DMS 273 (cell line): ENCODE measurements around the gene ARHGEF35.
"Not testable (repeated sequence)": the region's sequence is repeated elsewhere in the genome, so short reads cannot be mapped to it uniquely, and the experiment has no call there.

ENCODE experiments used
- DNase-seq: peaks from one replicate; lab custom pipeline; 2025; ENCODE audit not compliant: unreplicated experiment; lab: John Stamatoyannopoulos, UW

ARHGEF35 gene

DNA sequence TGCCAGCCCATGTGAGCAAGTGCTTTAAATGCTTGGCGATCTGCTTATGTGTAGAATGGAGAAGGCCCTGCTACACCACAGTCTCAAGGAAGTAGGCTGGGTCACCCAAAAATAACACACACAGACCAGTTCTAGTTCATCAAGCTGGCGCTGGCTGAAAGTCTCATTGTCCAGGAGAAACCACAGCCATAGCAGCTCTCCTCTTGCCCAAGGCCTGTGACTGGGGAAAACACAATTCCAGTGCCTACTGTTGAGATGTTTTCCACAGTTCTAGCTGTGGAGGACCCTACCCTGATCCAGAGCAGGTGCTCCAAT lies 16.5 kb downstream of the ARHGEF35 start:
- DNase-seq = not testable (repeated sequence)

DNA sequence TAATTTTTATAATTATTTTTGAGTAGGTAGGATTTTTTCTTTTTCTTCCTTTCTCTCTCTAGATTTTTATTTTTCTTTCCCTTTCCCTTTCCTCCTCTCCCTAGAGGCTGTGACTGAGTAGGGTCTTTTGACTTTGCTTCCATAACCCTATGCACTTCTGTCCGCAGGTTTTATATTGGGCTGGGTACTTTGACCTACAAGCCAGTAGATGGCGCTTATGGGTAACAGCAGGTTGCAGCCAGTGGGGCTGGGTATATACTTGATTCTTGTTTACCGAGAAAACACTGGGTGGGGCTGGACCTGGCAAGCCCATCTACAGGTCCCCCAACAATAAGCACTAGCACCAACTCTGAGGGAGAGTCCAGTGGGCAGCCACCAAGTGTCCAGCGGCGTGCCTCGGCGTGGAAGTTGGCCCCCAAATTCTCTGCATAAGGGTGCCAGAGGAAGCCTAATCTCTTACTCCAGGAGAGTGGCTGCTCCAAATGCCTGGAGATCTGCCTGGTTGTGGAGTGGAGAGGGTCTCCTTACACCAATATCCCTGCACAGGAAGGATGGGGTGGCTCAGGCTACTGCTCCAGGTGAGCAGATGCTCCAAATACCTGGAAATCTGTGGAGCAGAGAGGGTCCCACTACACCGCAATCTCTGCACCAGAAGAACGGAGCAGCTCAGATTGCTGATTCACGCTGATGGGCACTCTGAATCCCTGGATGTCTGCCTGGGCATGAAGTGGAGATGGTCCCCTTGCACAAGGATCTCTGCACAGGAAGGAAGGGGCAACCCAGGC lies 17.1 kb downstream of the ARHGEF35 start:
- peak; percentile 41 for DNase-seq

DNA sequence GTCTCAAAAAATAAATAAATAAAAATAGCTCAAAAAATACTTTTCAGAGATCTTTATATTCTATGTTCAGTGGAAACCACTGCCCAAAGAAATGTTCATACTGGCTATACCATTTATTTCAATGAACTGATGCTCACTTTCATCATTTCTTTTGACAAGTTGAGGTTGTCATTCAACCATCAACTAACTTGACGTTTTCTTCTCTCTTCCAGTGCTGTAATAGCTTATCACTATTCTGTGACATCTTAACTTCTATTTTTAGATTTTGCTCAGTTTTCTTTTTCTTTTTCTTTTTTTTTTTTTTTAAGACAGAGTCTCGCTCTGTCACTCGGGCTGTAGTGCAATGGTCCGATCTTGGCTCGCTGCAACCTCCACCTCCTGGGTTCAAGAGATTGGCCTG lies 21.0 kb downstream of the ARHGEF35 start:
- no peak for DNase-seq

DNA sequence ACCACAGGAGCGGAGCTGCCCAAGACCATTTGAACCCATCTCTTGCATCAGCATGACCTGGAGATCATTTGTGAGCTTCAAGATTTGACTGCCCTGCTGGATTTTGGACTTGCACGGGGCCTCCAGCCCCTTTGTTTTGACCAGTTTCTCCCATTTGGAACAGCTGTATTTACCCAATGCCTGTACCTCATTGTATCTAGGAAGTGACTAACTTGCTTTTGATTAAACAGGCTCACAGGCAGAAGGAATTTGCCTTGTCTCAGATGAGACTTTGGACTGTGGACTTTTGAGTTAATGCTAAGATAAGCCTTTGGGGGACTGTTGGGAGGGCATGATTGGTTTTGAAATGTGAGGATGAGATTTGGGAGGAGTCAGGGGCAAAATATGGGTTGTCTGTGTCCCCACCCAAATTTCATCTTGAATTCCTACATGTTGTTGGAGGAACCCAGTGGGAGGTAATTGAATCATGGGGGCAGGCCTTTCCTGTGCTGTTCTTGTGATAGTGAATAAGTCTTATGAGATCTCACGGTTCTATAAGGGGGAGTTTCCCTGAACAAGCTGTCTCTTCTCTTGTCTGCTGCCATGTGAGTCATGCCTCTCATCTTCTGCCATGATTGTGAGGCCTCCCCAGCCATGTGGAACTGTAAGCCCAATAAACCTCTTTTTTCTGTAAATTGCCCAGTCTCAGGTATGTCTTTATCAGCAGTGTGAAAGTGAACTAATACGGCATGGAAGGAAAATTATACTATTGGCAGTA lies 23.9 kb downstream of the ARHGEF35 start:
- not testable (repeated sequence) for DNase-seq

DNA sequence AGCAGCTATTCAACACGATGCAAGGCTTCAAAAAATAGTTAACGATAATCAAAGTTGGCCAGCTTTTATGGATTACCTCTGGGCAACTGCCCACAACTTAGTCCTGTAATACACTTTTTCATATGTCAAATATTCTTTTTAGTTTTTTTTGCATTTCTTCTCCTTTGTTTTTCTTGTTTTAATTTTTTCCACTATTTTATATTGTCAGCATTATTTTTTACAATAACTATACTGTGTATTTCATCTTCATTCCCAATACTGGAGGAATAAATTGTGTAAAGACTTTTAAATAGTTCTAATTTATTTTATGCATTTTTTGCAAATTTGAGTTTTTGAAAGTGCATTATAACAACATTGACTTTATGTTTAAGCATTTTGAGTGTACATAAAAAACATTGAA lies 30.8 kb downstream of the ARHGEF35 start:
- no peak for DNase-seq

DNA sequence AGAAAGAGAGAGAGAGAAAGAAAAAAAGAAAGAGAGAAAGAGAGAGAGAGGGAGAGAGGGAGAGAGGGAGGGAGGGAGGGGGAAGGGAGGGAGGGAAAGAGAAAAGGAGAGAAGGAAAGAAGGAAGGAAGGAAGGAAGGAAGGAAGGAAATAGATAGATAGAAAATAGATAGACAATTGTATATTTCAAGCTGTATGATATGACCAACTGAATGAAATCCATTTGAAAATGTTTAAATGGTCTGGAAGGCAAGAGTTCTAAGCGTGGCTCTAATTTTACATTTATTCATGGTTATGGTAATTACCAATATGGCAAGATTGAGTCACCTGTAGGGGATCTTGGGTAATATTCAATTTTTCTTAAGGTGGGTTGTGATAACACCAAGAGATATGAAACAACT lies 36.8 kb downstream of the ARHGEF35 start:
- no peak for DNase-seq

DNA sequence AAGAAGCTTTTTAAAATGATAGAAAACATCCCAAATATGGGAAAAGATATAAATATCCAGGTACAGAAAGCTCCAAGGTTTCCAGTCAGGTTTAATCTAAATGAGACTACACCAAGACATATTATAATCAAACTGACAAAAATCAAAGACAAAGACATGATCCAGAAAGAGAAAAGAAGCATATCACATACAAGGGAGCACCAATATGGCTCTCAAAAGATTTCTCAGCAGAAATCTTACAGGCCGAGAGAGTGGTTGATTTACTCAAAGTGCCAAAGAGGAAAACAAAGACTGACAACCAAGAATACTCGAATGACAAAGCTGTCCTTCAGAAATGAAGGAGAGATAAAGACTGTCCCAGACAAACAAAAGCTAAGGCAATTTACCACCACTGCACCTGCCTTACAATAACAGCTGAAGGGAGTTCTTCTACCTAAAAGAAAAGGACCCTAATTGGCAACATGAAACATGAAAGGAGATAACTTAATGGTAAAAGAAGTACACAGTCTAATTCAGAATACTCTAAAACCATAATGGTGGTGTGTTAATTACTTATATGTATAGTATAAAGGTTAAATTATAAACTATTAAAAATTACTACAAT lies 47.3 kb downstream of the ARHGEF35 start:
- no peak for DNase-seq

DNA sequence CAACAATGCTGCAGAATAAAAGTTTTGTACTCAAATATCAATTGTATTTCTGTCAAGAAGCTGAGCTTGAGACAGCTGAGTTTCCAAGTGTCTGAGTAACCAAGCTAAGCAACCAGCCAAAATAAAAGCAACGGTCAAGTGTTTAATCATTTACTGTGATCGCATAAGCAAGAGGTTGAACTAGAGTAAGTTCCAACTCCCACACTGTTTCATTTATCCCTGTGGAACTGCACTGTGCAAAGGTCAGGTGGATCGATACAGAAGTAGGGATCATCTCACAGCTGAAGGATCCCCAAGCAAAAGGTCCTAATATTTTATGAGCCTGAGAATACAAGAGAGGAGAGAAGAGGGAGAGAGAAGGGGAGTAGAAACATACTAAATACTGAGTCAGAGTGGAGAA lies 51.2 kb downstream of the ARHGEF35 start:
- no peak for DNase-seq

DNA sequence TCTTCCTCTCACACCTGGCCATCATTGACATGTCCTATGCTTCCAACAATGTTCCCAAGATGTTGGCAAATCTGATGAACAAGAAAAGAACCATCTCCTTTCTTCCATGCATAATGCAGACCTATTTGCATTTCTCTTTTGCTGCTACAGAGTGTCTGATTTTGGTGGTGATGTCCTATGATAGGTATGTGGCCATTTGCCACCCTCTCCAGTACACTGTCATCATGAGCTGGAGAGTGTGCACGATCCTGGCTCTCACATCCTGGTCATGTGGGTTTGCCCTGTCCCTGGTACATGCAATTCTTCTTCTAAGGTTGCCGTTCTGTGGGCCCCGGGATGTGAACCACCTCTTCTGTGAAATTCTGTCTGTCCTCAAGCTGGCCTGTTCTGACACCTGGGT lies 53.4 kb downstream of the ARHGEF35 start:
- DNase-seq = no peak

DNA sequence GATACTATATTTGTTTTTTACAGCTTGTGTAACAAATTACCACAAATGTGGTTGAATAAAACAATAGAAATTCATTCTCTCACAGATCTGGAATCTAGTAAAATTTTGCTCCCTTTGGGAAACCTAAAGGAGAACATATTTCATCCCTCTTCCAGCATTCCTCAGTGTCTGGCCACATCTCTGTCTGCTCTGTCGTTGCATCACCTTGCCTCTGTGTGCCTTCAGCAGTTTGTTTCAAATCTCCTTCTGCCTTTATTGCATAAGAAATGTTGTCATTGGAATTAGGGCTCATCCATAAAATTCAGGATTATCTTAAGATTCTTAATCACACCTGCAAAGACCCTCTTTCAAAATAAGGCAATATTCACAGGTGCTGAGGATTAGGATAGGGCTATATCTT lies 58.1 kb downstream of the ARHGEF35 start:
- no peak for DNase-seq
